Body of pancreas (tissue), 4 donors: Measurements from ENCODE around the gene TTLL5.

Source experiments
- CTCF ChIP-seq, 7 experiments: fragments of 450-650 bp in 4 of 7; fragments of 200-600 bp in 3 of 7; sonication (generic) in 3 of 7; IDR thresholded peaks; one replicate each; pipeline ENCODE4 v1.5.1; 2016 to 2019; ENCODE audit warnings: antibody characterized with exemption in 7 of 7
- POLR2A ChIP-seq, 3 donors: fragments of 450-650 bp; IDR thresholded peaks; one replicate each; pipeline ENCODE4 v1.6.1; 2016; ENCODE audit warnings: antibody characterized with exemption in 3 of 3, mild to moderate bottlenecking in 2 of 3

- TF ChIP-seq CTCF (IDR thresholded peaks at IDR 0.05) (no peak), POLR2A (IDR thresholded peaks at IDR 0.05) (no peak)
Observed at GRCh38 chr14:75875958-75876357, 214.9 kb downstream of the TTLL5 start.
